CD4-positive, CD25-positive, alpha-beta regulatory T cell (primary cell): ENCODE data around the gene RAB11FIP4. TPM values are rescaled to one million over a fixed set of nuclear protein-coding genes. Genes with fewer than 3 reads are reported as not detected.

ENCODE experiments used
- ATAC-seq, 2 donors: fragments of 150-1000 bp; cut with Tn5 transposase; one replicate each; pipeline ENCODE4 v1.10.0; 2021; ENCODE audit warnings: low read depth in 2 of 2, moderate number of reproducible peaks in 2 of 2, moderate library complexity in 1 of 2
- DNase-seq, 3 donors: peaks; one replicate each; pipeline versions ENCODE4 v3.0.0 to v3.0.0-alpha.2; 2012 to 2022; ENCODE audit warnings: mixed read lengths in 1 of 3
- H3K27ac ChIP-seq: one replicate; pipeline ENCODE4 v1.7.0; 2013; ENCODE audit warnings: mild to moderate bottlenecking, low read length; ENCODE audit not compliant: insufficient read depth, poor library complexity, severe bottlenecking
- H3K27me3 ChIP-seq: one replicate; pipeline ENCODE4 v1.7.0; 2013; ENCODE audit warnings: low read length; ENCODE audit not compliant: control insufficient read depth, insufficient read depth
- H3K36me3 ChIP-seq: one replicate; pipeline ENCODE4 v1.7.0; 2013; ENCODE audit warnings: mild to moderate bottlenecking, low read length, moderate library complexity; ENCODE audit not compliant: control insufficient read depth, insufficient read depth
- H3K4me1 ChIP-seq: 2 replicates; pipeline ENCODE4 v1.7.0; 2013; ENCODE audit warnings: mild to moderate bottlenecking, low read length; ENCODE audit not compliant: insufficient read depth, control insufficient read depth, poor library complexity, severe bottlenecking
- H3K4me3 ChIP-seq: one replicate; pipeline ENCODE4 v1.7.0; 2013; ENCODE audit warnings: low read depth, mild to moderate bottlenecking, low read length, moderate library complexity
- H3K9me3 ChIP-seq, 2 experiments: 1 replicate in 1 of 2; 2 replicates in 1 of 2; pipeline ENCODE4 v1.7.0; 2013; ENCODE audit warnings: low read length in 2 of 2, mild to moderate bottlenecking in 1 of 2, moderate library complexity in 1 of 2; ENCODE audit not compliant: control insufficient read depth in 2 of 2
- H3K27ac Mint-ChIP-seq, 3 donors: one replicate each; pipeline ENCODE4 v1.8.0; 2020 to 2022; ENCODE audit warnings: mild to moderate bottlenecking in 3 of 3, mixed read lengths in 3 of 3, moderate library complexity in 2 of 3
- H3K27me3 Mint-ChIP-seq: one replicate; pipeline ENCODE4 v1.8.0; 2022; ENCODE audit warnings: mild to moderate bottlenecking, mixed read lengths
- H3K36me3 Mint-ChIP-seq: one replicate; pipeline ENCODE4 v1.8.0; 2020; ENCODE audit warnings: mixed read lengths
- H3K4me1 Mint-ChIP-seq, 4 donors: one replicate each; pipeline ENCODE4 v1.8.0; 2020 to 2022; ENCODE audit warnings: mixed read lengths in 4 of 4, mild to moderate bottlenecking in 1 of 4
- H3K4me3 Mint-ChIP-seq, 4 donors: one replicate each; pipeline ENCODE4 v1.8.0; 2020 to 2022; ENCODE audit warnings: mild to moderate bottlenecking in 4 of 4, mixed read lengths in 4 of 4, moderate library complexity in 3 of 4
- H3K9me3 Mint-ChIP-seq, 7 donors: one replicate each; pipeline ENCODE4 v1.8.0; 2020 to 2022; ENCODE audit warnings: mixed read lengths in 7 of 7, mild to moderate bottlenecking in 3 of 7, moderate library complexity in 2 of 7
- polyA plus RNA-seq, 4 donors: library from polyadenylated mRNA; unstranded; fragments of 300-500 nt; fragmentation: Illumina TruSeq; gene quantifications; one replicate each; pipeline ENCODE4 v1.2.3, GENCODE V29; 2021
- total RNA-seq: library from RNA; stranded (reverse); gene quantifications from one replicate; pipeline ENCODE4 v1.2.3, GENCODE V29; 2022

RAB11FIP4 gene
- total and polyA plus RNA-seq, 5 donors from 2014 or later = 23.1 to 79.7 (median 23.6) TPM

DNA sequence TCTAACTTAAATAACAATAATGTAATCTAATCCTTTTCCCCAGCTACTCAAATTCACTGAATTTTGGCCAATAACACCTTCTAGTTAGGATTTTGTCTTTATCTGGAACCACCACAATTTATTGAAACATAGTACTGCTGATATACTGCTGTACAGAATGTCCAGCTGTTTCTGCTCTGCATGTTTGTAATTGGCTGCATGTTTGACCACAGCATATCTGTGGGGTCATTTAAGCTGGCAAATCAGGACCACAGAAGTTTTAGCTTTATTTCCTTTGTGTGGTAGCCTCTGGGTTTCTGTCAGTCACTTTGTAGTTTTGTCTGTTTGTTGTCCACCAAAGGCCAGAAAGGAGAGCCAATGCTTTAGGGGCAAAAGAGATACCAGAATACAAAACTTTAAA, 22.2 kb upstream of the RAB11FIP4 start:
- Mint-ChIP-seq H3K4me1 (peaks cover 10 to 33% (median 23%) of the 10 kb centered on the region in 4 donors), H3K4me3 (no peak overlapping the region), H3K27me3 (no peaks in the 10 kb centered on the region), H3K9me3 (no peaks in the 10 kb centered on the region), H3K27ac (peak overlapping the region; percentile 30 to 85 (median 57)), H3K36me3 (peaks cover 27% of the 10 kb centered on the region)
- DNase-seq = no peak
- no peak for ATAC-seq
- Histone ChIP-seq H3K4me3 (no peak overlapping the region), H3K4me1 (peaks cover 5% of the 10 kb centered on the region), H3K27ac (no peak overlapping the region), H3K36me3 (peaks cover 45% of the 10 kb centered on the region), H3K9me3 (no peaks in the 10 kb centered on the region), H3K27me3 (no peaks in the 10 kb centered on the region)

DNA sequence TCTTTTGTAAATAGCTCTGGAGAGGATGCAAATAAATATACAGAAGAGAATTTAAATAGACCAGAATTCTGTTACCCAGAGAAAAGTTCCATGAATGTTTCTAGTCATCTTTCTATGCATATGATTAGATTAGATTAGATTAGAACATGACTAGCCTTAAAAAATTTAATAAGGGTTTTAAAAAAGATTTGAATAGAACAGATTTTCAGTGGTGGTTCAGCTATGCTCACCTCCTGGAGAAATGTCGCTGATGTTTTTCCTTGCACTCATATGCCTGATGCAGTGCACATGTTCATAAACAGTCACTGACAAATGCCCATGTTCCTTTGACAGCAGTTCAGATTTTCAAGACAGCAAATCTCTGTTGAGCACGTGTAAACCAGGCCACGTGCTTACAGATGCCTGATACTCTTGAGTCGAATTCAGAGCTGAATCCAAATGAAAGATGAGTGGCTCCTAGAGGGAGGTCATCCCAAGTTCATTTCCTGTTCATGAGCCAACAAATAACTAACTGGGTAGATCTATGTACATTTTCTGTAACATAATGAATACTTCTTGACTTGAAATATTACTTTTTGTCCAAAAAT, 19.9 kb upstream of the RAB11FIP4 start:
- no peak overlapping the region for H3K4me3 Mint-ChIP-seq
- peaks cover 38% of the 10 kb centered on the region for H3K36me3 ChIP-seq
- H3K27ac ChIP-seq = no peak overlapping the region
- ATAC-seq (no peak), DNase-seq (peak in 1 of 3 donors; percentile 22)
- no peaks in the 10 kb centered on the region for H3K27me3 Mint-ChIP-seq
- peaks cover 10 to 34% (median 23%) of the 10 kb centered on the region in 4 donors for H3K4me1 Mint-ChIP-seq
- peak overlapping the region in 2 of 3 donors; percentile 26 to 73 for H3K27ac Mint-ChIP-seq
- no peaks in the 10 kb centered on the region for H3K9me3 ChIP-seq
- peaks cover 27% of the 10 kb centered on the region for H3K36me3 Mint-ChIP-seq
- H3K27me3 ChIP-seq = no peaks in the 10 kb centered on the region
- H3K4me3 ChIP-seq = no peak overlapping the region
- peaks cover 5% of the 10 kb centered on the region for H3K4me1 ChIP-seq
- H3K9me3 Mint-ChIP-seq = no peaks in the 10 kb centered on the region

GRCh38 chr17:31373150-31374093, 18.1 kb upstream of the RAB11FIP4 start:
- H3K27ac Mint-ChIP-seq = peak overlapping the region in 1 of 3 donors; percentile 41
- peaks cover 5% of the 10 kb centered on the region for H3K4me1 ChIP-seq
- H3K36me3 Mint-ChIP-seq = peaks cover 31% of the 10 kb centered on the region
- peaks cover 10 to 33% (median 23%) of the 10 kb centered on the region in 4 donors for H3K4me1 Mint-ChIP-seq
- DNase-seq (peak in 2 of 3 donors; percentile 65 to 74), ATAC-seq (peak; percentile 65 to 72)
- H3K27me3 Mint-ChIP-seq = no peaks in the 10 kb centered on the region
- no peaks in the 10 kb centered on the region for H3K9me3 ChIP-seq
- no peak overlapping the region for H3K4me3 ChIP-seq
- no peak overlapping the region for H3K27ac ChIP-seq
- H3K4me3 Mint-ChIP-seq = no peak overlapping the region
- no peaks in the 10 kb centered on the region for H3K9me3 Mint-ChIP-seq
- H3K36me3 ChIP-seq = peaks cover 39% of the 10 kb centered on the region
- no peaks in the 10 kb centered on the region for H3K27me3 ChIP-seq

DNA sequence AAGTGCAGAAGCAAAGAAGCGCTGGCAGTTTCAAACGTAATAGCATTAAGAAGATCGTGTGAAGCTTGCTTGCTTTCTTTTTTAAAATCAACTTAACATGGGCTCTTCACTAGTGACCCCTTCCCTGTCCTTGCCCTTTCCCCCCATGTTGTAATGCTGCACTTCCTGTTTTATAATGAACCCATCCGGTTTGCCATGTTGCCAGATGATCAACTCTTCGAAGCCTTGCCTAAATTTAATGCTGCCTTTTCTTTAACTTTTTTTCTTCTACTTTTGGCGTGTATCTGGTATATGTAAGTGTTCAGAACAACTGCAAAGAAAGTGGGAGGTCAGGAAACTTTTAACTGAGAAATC, 17.4 kb upstream of the RAB11FIP4 start:
- Mint-ChIP-seq H3K9me3 (no peaks in the 10 kb centered on the region), H3K4me3 (no peak overlapping the region), H3K36me3 (peaks cover 31% of the 10 kb centered on the region), H3K4me1 (peaks cover 10 to 28% (median 23%) of the 10 kb centered on the region in 4 donors), H3K27ac (peak overlapping the region in 2 of 3 donors; percentile 41 to 69), H3K27me3 (no peaks in the 10 kb centered on the region)
- Histone ChIP-seq H3K36me3 (peaks cover 39% of the 10 kb centered on the region), H3K4me3 (no peak overlapping the region), H3K9me3 (no peaks in the 10 kb centered on the region), H3K27me3 (no peaks in the 10 kb centered on the region), H3K27ac (no peak overlapping the region), H3K4me1 (peaks cover 5% of the 10 kb centered on the region)
- DNase-seq (no peak), ATAC-seq (no peak)

GRCh38 chr17:31374503-31374902, 17.0 kb upstream of the RAB11FIP4 start:
- no peak for ATAC-seq
- H3K27ac Mint-ChIP-seq = peak overlapping the region in 1 of 3 donors; percentile 41
- H3K36me3 Mint-ChIP-seq = peaks cover 31% of the 10 kb centered on the region
- H3K9me3 Mint-ChIP-seq = no peaks in the 10 kb centered on the region
- Histone ChIP-seq H3K27me3 (no peaks in the 10 kb centered on the region), H3K4me1 (peaks cover 5% of the 10 kb centered on the region), H3K36me3 (peaks cover 38% of the 10 kb centered on the region), H3K4me3 (no peak overlapping the region), H3K27ac (no peak overlapping the region), H3K9me3 (no peaks in the 10 kb centered on the region)
- H3K4me3 Mint-ChIP-seq = no peak overlapping the region
- no peaks in the 10 kb centered on the region for H3K27me3 Mint-ChIP-seq
- H3K4me1 Mint-ChIP-seq = peaks cover 10 to 28% (median 22%) of the 10 kb centered on the region in 4 donors
- no peak for DNase-seq

- H3K27ac ChIP-seq = no peak overlapping the region
- no peaks in the 10 kb centered on the region for H3K9me3 ChIP-seq
- Mint-ChIP-seq H3K27ac (no peak overlapping the region), H3K27me3 (no peaks in the 10 kb centered on the region), H3K4me1 (peaks cover 0 to 6% (median 0%) of the 10 kb centered on the region in 4 donors), H3K9me3 (no peaks in the 10 kb centered on the region), H3K36me3 (peaks cover 20% of the 10 kb centered on the region), H3K4me3 (no peak overlapping the region)
- no peaks in the 10 kb centered on the region for H3K27me3 ChIP-seq
- H3K4me3 ChIP-seq = no peak overlapping the region
- DNase-seq = no peak
- no peaks in the 10 kb centered on the region for H3K4me1 ChIP-seq
- no peak for ATAC-seq
- peaks cover 27% of the 10 kb centered on the region for H3K36me3 ChIP-seq
Measured at GRCh38 chr17:31378638-31379037, 12.8 kb upstream of the RAB11FIP4 start.

GRCh38 chr17:31379597-31380205, 11.8 kb upstream of the RAB11FIP4 start:
- no peaks in the 10 kb centered on the region for H3K4me1 Mint-ChIP-seq
- Histone ChIP-seq H3K9me3 (no peaks in the 10 kb centered on the region), H3K36me3 (peaks cover 19% of the 10 kb centered on the region), H3K4me1 (no peaks in the 10 kb centered on the region), H3K27me3 (no peaks in the 10 kb centered on the region), H3K27ac (no peak overlapping the region), H3K4me3 (no peak overlapping the region)
- H3K4me3 Mint-ChIP-seq = no peak overlapping the region
- DNase-seq (no peak), ATAC-seq (no peak)
- H3K27ac Mint-ChIP-seq = no peak overlapping the region
- no peaks in the 10 kb centered on the region for H3K27me3 Mint-ChIP-seq
- peaks cover 11% of the 10 kb centered on the region for H3K36me3 Mint-ChIP-seq
- H3K9me3 Mint-ChIP-seq = no peaks in the 10 kb centered on the region
